ENCODE measurements around the gene APC2.

APC2 gene

DNA sequence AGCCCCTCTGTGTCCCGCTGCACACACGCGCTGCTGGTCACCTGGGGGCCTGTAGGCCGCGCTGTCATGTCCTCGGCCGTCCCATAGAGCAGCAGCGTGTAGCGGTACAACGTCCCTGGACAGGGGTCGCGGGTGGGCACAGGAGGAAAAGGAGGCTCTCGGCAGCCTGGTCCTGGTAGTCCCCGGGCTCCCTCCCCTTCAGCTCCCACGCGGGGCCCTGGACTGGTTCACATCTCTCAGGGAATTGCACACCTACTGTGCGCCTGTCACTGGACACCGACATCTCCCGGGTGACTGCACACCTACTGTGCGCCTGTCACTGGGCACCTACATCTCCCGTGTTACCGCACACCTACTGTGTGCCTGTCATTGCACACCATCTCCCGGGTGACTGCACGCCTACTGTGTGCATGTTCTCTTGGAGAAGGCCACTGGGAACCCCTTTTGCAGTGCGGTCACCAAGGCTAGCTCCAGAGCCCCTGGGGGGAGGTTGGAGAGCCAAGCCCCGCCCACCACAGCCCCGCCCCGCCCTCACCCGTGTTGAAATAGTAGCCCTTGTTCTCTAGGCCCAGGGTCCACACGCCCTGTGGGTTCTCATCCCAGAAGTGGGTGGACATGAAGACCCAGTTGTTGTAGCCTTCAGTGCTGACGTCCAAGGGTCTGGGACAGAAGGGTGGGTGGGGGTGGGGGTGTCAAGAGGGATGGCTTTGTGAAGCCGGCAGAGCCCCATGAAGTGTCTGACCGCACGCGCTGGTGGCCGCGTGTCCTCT lies 32.6 kb downstream of the APC2 start:
- no peak for DNase-seq

DNA sequence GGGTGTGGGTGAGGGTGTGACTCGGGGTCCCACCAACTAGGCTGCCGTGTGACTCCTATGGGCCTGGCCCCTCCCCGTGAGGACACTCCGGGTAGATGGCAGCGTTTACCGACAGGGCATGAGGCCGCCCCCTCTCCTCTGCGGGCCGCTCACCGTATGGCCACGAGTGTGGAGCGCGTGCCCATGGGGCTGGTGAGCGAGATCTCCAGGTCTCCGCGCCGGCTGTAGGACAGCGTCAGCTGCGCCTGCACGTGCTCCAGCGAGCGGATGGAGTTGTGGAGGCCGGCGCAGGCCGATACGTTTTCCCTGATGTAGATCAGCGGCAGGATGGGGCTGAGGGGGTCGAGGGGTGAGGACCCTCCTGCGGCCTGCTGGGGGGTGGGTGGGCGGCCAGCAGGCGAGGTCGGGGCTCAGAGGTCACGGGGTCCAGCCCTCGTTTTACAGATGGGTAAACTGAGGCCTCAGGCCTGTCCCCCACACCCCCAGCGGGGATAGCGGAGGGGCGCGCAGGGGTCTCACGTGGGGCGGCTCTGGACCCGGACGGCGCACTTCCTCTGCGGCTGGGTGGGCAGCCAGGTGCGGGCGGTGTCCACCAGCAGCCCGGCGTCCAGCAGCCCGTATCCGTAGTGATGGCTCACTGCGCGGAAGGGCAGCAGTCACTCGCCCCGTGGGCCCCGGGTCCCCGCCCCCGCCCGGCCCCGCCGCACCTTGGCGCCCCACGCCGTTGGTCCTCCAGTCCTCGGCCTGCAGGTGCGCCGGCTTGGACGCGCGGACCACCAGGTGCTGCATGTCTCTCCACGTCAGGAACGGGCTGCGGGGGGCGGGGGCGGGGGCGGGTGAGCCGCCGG lies 33.4 kb downstream of the APC2 start:
- no peak for DNase-seq

DNA sequence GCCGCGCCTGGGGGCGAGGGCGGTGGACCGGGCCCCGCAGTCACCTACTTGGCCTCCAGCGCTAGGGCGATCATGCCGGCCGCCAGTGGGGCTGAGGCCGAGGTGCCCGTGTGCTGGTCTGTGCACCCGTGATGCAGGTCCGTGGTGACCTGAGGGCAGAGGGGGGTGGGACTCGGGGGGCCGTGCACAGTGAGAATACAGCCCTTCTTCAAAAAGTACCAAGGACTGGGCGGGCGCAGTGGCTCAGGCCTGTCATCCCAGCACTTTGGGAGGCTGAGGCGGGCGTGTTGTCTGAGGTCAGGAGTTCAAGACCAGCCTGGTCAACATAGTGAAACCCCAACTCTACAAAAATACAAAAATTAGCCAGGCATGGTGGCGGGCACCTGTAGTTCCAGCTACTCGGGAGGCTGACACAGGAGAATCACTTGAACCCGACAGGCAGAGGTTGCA lies 34.1 kb downstream of the APC2 start:
- no peak for DNase-seq

DNA sequence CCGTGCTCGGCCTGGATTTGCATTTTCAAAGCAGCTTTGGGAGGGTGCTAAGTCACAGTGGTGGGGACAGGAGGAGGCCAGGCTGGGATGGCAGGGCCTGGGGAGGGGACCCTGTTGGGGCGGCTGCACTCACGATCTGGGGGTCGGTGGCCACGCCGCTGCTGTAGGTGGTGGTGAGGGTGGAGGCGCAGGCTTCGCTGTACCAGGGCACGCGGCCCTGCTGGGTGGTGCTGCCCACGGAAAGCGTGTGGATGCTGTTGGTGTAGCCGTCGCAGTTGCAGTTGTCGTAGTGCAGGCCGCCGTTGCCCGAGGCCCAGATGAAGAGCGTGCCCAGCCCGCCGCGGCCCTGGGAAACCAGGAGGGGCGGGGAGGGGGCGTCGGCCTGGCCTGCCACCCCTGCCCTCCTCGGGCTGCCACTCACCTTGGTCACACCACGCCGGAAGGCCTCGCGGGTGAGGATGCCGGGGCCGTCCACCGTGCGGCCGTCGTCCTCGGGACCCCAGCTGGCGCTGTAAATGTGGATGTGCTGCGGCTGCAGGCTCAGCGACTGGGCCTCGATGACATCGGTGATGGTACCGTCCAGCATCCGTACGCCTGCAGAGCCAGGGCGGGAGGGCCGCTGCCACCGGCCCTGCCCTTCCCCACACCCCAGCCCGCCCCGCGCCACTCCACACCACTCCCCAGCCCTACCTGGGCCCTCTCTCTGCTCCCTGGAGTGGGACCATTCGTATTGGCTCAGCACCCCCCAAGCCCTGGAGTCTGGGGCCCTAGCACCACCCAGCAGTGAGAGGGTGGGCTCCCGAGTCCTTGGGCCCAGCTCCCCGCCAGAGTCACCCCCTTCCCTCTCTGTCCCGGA lies 37.0 kb downstream of the APC2 start:
- DNase-seq = no peak

DNA sequence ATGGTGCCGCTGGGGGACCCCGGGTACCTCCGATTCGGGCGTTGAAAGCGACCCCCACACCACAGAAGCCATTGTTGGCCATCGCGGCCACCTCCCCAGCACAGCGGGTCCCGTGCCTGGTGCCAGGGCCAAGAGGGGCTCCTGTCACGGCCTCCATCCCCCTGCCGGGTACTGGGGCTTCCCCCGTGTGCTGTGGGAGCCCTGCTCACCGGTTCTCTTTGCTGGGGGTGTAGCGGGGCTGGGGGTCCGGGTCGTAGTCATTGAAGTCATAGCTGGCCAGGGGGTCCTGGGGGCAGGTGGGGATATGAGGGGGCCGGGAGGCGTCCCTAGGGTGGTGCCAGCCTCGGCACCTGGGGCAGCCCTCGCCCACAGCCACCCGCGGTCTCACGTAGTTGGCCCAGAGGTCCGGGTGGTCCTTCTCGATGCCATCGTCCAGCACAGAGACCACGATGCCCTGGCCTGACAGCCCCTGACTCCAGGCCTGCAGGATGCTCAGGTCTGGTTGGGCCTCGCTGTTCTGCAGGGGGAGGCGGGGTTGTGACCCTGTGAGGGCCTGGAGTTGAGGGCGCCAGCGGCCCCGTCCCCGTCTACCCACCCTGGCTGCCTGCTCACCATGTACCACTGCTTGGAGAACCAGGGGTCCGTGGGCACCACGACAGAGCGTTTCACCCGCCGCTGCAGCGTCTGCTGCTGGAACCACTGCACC lies 37.8 kb downstream of the APC2 start:
- DNase-seq = no peak

DNA sequence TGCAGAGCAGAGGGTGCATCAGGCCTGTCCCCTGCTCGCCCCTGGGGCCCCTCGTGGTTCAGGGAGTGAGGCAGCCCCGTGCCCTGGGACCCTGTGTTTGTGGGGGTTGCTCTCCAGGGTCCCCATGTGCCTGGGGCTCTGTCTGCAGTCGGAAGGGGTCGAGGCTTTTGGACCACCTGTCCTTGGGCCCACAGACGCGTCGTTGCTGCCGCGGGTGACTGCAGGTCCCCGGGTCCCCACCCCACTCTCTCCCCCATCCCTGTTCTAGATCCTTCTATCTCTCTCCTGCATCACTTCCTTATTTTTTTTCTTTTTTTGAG lies 38.3 kb downstream of the APC2 start:
- DNase-seq = no peak

DNA sequence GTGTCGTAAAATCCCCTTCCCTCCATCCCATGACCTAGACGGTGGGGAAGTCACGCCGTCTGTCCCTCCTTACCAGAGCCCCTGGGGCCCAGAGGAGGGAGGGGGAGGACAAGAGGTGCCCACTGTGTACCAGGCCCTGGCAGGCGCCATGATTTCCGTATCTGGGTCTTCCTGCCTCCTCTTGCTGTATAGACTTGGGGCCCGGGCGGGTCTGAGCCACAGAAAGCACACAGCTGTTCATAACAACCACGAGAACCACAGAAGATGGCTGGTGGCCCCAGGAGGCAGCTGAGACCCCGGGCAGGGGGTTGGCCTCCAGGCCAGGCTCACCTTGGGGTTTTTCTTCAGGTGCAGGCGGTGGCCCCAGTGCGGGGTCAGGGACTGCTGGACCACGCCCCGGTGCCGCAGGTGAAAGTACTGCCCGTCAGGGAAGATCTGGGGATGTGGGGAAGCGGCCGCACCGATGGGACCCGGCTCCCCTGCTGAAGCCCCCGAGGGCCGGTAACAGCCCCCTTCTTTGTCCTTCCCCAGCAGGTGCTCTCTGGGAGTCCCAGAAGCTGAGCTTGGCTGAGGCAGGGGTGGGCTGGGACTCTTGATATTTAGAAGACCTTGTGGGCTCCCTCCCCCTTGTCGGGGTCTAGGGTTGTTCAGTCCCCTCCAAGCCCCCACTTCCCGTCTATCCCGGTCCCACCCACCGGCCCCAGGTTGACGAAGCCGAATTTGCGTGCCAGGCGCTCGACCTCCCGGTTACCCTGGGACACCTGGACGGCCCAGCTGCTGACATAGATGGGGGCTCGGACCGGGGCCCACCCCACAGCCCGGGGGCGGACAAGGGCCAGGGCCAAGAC lies 39.8 kb downstream of the APC2 start:
- DNase-seq = no peak

DNA sequence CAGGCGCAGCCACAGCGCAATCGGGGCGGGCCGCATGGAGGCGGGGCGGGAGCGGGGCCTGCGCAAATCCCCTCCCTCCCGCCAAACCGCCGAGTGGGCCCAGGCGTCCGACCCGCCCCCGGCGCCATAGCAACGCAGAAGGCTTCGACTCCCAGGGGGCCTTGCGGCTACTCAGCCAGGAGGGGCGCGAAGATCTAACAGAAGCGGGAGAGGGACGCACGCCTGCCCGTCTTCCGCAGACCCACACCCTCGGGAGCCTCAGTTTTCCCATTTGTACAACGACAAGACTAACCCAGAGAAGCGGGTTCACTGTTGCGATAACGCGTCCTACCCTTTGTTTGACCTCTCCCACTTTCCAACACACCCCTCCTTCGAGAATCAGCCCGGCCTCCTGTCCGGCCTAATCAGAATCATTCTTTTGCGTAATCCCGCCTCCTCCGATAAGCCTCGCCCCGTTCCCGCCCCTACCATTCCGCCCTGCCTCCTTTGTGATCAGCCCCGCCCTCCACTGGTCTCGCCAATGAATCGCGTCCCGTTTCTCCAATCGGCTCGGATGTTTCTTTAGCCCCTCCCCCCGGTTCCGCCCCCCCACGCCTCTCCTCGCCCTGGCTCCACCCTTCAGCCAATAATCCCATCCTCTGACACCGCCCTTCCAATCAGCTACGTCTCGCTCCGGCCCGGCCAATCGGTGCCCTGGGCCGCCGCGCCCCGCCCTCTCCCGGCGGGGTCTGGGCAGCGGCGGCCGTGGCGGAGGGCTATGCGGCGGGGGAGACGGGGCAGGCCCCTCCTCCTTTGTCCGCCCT lies 40.6 kb downstream of the APC2 start, which contains the start of gene PCSK4:
Gene PCSK4 (minus strand): TSS at position 40 of the 803 bp plus-strand sequence. CDS start 4 bp downstream, at position 36.
- peak; percentile 100 for DNase-seq

DNA sequence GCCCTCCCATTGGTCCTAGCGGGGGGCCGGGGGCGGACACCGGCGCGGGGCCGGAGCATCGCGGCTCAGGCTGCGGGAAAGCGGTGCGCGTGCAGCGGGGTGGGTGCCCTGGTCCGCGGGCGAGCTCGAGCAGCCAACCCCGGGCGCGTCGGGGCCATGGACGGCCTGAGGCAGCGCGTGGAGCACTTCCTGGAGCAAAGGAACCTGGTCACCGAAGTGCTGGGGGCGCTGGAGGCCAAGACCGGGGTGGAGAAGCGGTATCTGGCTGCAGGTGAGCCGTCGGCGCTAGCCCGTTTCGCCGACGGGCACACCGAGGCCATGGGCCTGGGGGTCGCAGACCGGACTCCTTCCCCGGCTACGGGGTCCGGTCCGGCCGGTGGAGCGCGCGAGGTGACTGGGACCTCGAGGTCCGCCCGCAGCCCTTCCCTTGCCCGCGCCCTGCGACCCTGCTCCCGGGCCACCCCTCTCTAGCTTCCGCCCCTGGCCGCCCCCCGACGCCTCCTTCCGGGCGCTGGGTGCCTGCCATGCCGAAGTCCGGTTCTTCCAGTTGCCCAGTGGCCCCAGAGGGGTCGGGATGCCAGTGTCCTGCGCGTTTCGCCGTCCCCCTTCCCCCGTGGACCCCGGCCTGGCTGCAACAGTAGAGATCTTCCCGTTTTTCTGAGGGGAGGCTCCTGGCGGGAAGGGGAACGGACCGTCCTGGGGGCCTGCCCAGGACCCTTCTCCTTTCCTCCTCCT lies 41.4 kb downstream of the APC2 start, which contains the start of gene REEP6:
Gene REEP6 (plus strand): TSS at position 68 of the 735 bp plus-strand sequence. CDS start 89 bp downstream, at position 157.
- no peak for DNase-seq

DNA sequence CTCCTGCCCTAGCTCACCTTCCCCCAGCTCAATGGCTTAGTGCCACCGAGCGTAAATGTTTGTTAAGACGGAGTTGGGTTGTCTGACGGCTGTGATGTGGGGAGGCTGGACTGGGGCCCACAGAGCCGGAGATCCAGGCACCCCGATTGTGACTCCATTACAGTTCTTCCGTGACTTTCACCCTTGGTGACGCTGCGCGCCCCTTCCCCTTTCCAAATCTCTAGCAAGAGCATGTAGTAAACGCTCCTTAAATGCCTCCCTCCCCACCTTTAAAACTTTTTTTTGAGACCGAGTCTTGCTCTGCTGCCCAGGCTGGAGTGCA lies 41.9 kb downstream of the APC2 start:
- DNase-seq = no peak

DNA sequence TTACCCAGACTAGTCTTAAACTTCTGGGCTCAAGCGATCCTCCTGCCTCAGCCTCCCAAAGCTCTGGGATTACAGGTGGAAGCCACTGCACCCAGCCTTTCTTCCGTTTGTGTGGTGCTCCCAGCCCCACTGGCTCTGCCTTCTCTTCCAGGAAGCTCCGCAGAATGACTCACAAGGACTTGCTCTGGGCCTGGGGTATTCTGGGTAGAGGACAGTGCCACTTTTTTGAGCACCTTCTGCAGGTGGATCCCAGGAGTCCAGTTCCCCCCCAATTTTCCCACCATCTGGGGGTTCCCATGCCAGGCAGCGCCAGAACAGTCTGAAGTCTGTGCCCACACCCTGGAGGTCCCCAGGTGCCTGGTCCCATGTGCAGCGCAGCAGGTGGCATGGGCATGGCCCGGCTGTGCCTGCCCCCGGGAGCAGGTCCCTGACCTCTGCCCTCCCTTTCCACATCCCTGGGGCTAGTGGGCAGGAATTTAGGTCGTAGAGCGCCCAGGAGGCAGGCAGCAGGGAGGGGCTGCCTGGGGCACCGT lies 42.6 kb downstream of the APC2 start:
- no peak for DNase-seq

DNA sequence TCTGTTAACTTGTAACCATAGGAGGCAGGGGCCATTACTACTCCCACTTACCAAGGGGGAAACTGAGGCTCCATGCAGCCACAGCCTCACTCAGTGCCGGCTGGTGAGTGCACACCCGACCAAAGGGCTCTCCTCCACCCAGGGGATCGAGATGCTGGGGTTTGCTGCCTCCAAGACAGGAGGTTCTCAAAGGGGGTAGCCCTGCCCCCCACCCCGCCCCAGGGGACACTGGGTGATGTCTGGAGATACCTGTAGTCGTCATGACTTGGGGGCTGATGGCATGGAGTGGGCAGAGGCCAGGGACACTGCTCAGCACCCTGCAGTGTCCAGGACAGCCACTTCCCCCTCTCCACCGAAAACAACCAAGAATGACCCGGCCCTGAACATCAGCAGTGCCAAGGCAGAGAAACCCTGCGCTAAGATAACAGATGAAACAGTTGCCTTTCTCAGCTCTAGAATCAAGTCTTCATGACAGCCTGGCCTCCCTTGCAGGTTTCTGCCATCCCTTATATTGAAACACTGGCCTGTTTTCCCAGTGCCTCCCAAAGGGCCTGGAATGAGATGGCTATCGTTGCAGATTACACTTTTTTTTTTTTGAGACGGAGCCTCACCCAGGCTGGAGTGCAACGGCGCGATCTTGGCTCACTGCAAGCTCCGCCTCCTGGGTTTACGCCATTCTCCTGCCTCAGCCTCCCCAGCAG lies 44.3 kb downstream of the APC2 start:
- no peak for DNase-seq

DNA sequence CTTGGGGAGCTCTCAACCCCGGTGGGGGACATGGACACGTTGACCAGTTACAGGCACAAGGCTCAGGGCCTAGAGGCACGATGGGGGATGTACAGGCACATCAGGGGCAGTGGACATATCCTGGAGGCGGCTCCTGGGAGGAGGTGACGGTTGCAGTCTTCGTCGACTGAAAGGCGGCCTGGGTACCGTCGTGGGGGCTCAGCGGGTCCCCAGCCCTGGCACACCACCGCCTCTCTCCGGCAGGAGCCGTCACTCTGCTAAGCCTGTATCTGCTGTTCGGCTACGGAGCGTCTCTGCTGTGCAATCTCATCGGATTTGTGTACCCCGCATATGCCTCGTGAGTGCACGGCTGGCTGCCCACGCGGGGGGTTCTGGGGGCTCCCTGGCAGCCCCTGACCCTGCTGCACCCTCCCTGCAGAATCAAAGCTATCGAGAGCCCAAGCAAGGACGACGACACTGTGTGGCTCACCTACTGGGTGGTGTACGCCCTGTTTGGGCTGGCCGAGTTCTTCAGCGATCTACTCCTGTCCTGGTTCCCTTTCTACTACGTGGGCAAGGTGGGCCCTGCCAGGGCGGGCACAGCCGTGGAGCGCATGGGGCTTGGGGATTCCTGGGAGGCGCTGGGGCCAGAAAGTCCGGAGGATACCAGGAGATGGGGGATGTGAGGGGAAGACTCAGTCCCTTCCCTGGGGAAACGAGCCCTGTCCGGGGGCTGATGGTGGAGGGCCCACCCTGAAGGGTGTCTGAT lies 45.3 kb downstream of the APC2 start:
- no peak for DNase-seq

DNA sequence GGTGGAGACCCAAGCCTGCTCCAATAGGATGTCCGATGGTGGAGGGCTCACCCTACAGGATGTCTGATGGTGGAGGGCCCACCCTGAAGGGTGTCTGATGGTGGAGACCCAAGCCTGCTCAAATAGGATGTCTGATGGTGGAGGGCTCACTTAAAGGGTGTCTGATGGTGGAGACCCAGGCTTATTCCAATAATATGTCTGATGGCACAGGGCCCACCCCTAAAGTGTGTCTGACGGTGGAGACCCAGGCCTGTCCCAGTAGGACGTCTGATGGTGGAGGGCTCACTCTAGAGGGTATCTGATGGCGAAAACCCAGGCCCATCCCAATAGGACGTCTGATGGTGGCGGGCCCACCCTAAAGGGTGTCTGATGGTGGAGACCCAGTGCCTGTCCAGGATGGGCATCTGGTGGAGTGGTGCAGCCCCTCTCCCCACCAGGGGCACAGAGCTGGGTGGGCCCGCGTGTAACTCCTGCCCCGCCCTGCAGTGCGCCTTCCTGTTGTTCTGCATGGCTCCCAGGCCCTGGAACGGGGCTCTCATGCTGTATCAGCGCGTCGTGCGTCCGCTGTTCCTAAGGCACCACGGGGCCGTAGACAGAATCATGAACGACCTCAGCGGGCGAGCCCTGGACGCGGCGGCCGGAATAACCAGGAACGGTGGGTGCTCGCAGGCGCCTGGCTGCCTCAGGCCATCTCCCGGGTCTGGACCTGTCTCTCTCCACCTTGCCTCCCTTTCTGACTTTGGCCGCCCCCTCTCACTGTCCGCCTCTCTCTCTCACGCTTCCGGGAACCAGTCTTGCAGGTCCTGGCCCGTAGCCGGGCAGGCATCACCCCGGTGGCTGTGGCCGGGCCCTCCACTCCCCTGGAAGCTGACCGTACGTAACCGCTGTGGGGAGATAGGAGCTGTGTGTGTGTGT lies 46.1 kb downstream of the APC2 start:
- no peak for DNase-seq

DNA sequence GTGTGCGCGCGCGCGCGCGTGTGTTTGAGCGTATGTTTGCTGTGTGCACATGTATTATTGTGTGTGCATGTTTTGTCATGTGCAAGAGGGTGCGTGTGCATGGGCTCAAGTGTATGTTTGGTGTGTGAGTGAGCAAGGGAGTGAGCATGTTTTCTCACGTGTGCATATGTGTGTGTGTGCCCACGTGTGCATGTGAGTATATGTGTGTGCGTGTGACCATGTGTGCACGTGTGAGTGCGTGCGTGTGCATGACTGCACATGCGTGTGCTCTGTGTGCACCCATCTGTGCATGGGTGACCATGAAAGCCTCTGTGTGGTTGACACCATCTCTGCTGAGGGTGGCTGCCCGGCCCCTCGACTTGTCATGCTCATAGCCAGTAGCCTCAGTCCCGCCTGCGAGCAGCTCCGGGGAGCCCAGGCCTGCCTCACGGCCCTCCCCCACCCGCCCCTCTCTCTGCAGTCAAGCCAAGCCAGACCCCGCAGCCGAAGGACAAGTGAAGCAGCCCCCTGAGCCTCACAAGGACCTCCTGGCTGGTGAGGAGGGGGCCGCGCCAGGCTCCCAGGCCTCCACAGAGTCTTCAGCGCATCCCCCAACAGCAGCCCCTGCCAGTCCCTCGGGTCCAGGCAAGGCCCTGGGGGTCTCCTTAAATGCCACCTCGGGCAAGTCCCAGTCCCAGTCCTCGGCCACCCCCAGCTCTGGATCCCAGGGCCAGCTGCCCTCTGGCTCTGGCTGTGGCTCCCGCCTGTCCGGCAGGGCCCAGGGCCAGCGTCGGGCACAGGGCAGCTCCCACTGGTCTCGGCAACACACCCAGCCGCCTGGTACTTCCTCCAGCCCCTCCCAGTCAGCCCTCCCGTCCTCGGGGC lies 47.0 kb downstream of the APC2 start:
- DNase-seq = no peak

DNA sequence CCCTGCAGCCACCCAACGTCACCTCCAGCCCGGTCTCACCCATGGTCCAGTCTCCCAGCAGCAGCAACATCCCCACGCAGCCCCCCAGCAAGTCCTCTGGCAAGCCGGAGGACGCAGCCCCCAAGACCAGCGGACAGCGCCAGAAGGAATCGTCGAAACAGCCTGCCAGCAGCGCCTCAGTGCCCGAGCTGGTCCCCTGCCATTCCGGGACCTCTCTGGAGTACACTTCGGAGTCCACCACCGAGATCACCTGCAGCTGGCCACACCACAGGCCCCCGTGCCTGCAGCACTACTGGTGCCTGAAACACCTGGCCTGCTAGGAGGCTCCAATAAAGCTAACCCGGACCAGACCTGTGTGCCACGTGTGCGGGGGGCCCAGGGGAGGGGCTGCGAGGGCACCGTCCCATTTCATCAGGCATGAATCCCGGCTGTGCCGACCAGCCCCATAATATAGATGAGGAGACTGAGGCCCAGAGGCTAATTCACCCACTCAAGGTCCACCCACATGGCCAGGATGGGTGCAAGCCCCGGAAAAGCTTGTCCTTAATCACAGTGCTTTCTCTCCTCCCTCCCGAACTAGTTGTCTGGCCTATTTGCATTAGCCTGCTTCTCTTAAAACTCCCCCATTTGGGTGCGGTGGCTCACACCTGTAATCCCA lies 47.8 kb downstream of the APC2 start:
- DNase-seq = no peak
